Uterus (tissue), 4 donors: ENCODE results near the gene PSMC3IP. TPM values are rescaled to one million over a fixed set of nuclear protein-coding genes. Genes with fewer than 3 reads are reported as not detected.
A peak's percentile ranks its signal among the peaks of the same experiment; 100 is the strongest.
"Not testable (repeated sequence)": the region's sequence is repeated elsewhere in the genome, so short reads cannot be mapped to it uniquely, and the experiment has no call there.

Experiments
- DNase-seq, 2 donors: peaks; one replicate each; pipeline ENCODE4 v3.0.0-alpha.2; 2019 to 2020
- H3K27ac ChIP-seq, 2 donors: fragments of 200-600 bp; sonication (generic); 1 replicate in 1 of 2; 2 replicates in 1 of 2; pipeline ENCODE4 v1.5.1; 2016 to 2018
- H3K27me3 ChIP-seq, 2 donors: fragments of 200-600 bp; sonication (generic); one replicate each; pipeline ENCODE4 v1.5.1; 2018 to 2019; ENCODE audit warnings: control low read depth in 1 of 2
- H3K36me3 ChIP-seq, 2 donors: fragments of 200-600 bp; sonication (generic); one replicate each; pipeline ENCODE4 v1.5.1; 2019; ENCODE audit warnings: control low read depth in 1 of 2
- H3K4me1 ChIP-seq, 2 donors: fragments of 200-600 bp; sonication (generic); one replicate each; pipeline ENCODE4 v1.5.1; 2018 to 2019; ENCODE audit warnings: control low read depth in 1 of 2
- H3K4me3 ChIP-seq, 2 donors: fragments of 200-600 bp; sonication (generic); 1 replicate in 1 of 2; 2 replicates in 1 of 2; pipeline ENCODE4 v1.5.1; 2018 to 2019; ENCODE audit warnings: mild to moderate bottlenecking in 1 of 2
- H3K9me3 ChIP-seq, 2 donors: fragments of 200-600 bp; sonication (generic); one replicate each; pipeline ENCODE4 v1.5.1; 2019; ENCODE audit warnings: control low read depth in 1 of 2
- CTCF ChIP-seq, 4 experiments: fragments of 200-600 bp in 2 of 4; fragments of 450-650 bp in 2 of 4; sonication (generic) in 2 of 4; IDR thresholded peaks; one replicate each; pipeline ENCODE4 v1.5.1; 2016 to 2019; ENCODE audit warnings: antibody characterized with exemption in 4 of 4, mild to moderate bottlenecking in 2 of 4, moderate library complexity in 1 of 4
- POLR2A ChIP-seq, 2 donors: fragments of 450-650 bp; IDR thresholded peaks; one replicate each; pipeline ENCODE4 v1.6.1; 2016; ENCODE audit warnings: antibody characterized with exemption in 2 of 2, mild to moderate bottlenecking in 1 of 2, moderate library complexity in 1 of 2
- intact Hi-C: fragments of 100-400 bp; cut with DNase I; formaldehyde crosslinking; loops from one replicate; pipeline ENCODE4 v1.15.1; 2023; ENCODE audit warnings: low total_unique reads
- total RNA-seq, 4 donors: library from RNA; depleted of rRNA in 3 of 4; stranded (reverse); fragments of >200 nt in 3 of 4; gene quantifications; one replicate each; pipeline versions ENCODE4 v1.1.0 to v1.2.4, GENCODE V29; 2014 to 2023
- donor health status: DM: yes; HTN: yes; CAD: no.

The PSMC3IP gene
- total RNA-seq, 4 donors from 2014 or later, result 2.8 to 16.5 (median 5.0) TPM

GRCh38 chr17:42541041-42541833, 36.3 kb downstream of the PSMC3IP start:
- no peaks in the 10 kb centered on the region for H3K36me3 ChIP-seq
- H3K27ac ChIP-seq, result no peak overlapping the region
- no peaks in the 10 kb centered on the region for H3K27me3 ChIP-seq
- H3K9me3 ChIP-seq, result no peaks in the 10 kb centered on the region
- DNase-seq, result no peak
- TF ChIP-seq POLR2A (IDR thresholded peaks at IDR 0.05), result no peak
- no peak for TF ChIP-seq CTCF (IDR thresholded peaks at IDR 0.05)
- intact Hi-C loops, result no loop called here
- H3K4me1 ChIP-seq, result no peaks in the 10 kb centered on the region
- H3K4me3 ChIP-seq, result no peak overlapping the region

- H3K4me1 ChIP-seq, H3K4me3 ChIP-seq, H3K9me3 ChIP-seq, H3K36me3 ChIP-seq, DNase-seq, intact Hi-C loops, H3K27ac ChIP-seq, H3K27me3 ChIP-seq: not testable (repeated sequence)
Measured at GRCh38 chr17:42540558-42540957, 37.0 kb downstream of the PSMC3IP start.

- H3K27ac ChIP-seq, result no peak overlapping the region
- H3K9me3 ChIP-seq, result no peaks in the 10 kb centered on the region
- no peak overlapping the region for H3K4me3 ChIP-seq
- TF ChIP-seq POLR2A (IDR thresholded peaks at IDR 0.05) (no peak), CTCF (IDR thresholded peaks at IDR 0.05) (no peak)
- H3K27me3 ChIP-seq, result no peaks in the 10 kb centered on the region
- peaks cover 0 to 7% of the 10 kb centered on the region in 2 donors for H3K4me1 ChIP-seq
- no peak for DNase-seq
- no peaks in the 10 kb centered on the region for H3K36me3 ChIP-seq
- intact Hi-C loops, result no loop called here
Measured at GRCh38 chr17:42538482-42538881, 39.0 kb downstream of the PSMC3IP start.

GRCh38 chr17:42537826-42538451, 39.6 kb downstream of the PSMC3IP start:
- Histone ChIP-seq H3K36me3 (no peaks in the 10 kb centered on the region), H3K9me3 (no peaks in the 10 kb centered on the region), H3K27me3 (no peaks in the 10 kb centered on the region), H3K27ac (no peak overlapping the region), H3K4me1 (peaks cover 0 to 7% of the 10 kb centered on the region in 2 donors), H3K4me3 (no peak overlapping the region)
- intact Hi-C loops, result no loop called here
- TF ChIP-seq POLR2A (IDR thresholded peaks at IDR 0.05) (no peak), CTCF (IDR thresholded peaks at IDR 0.05) (no peak)
- no peak for DNase-seq

- Histone ChIP-seq H3K4me3 (peak overlapping the region; percentile 34 to 40), H3K27ac (peak overlapping the region; percentile 93 to 97), H3K4me1 (peaks cover 0 to 7% of the 10 kb centered on the region in 2 donors), H3K36me3 (no peaks in the 10 kb centered on the region), H3K27me3 (no peaks in the 10 kb centered on the region), H3K9me3 (no peaks in the 10 kb centered on the region)
- no peak for DNase-seq
- intact Hi-C loops, result no loop called here
- TF ChIP-seq CTCF (IDR thresholded peaks at IDR 0.05) (no peak), POLR2A (IDR thresholded peaks at IDR 0.05) (no peak)
Measured at GRCh38 chr17:42537156-42537805, 40.2 kb downstream of the PSMC3IP start.
